H9 (cell line): ENCODE measurements around the gene ARIH1. TPM values are rescaled to one million over a fixed set of nuclear protein-coding genes. Genes with fewer than 3 reads are reported as not detected.
"Not testable (repeated sequence)": the region's sequence is repeated elsewhere in the genome, so short reads cannot be mapped to it uniquely, and the experiment has no call there.

Source experiments
- DNase-seq: peaks from one replicate; pipeline ENCODE4 v3.0.0-alpha.2; 2017
- H2AFZ ChIP-seq: one replicate; pipeline ENCODE4 v1.6.1; 2013; ENCODE audit warnings: mild to moderate bottlenecking, low read length, control low read depth, moderate library complexity
- H2AK5ac ChIP-seq: 2 replicates; pipeline ENCODE4 v1.6.1; 2013; ENCODE audit warnings: low read length, control low read depth, mixed read lengths; ENCODE audit not compliant: insufficient read length
- H2BK120ac ChIP-seq: one replicate; pipeline ENCODE4 v1.6.1; 2013; ENCODE audit warnings: low read depth, mild to moderate bottlenecking, low read length, control low read depth, inconsistent platforms; ENCODE audit not compliant: poor library complexity, severe bottlenecking
- H2BK12ac ChIP-seq: 2 replicates; pipeline ENCODE4 v1.6.1; 2013; ENCODE audit warnings: low read length, control low read depth, mixed read lengths, low read depth; ENCODE audit not compliant: insufficient read length
- H2BK15ac ChIP-seq: 2 replicates; pipeline ENCODE4 v1.6.1; 2013; ENCODE audit warnings: low read depth, low read length, control low read depth
- H2BK20ac ChIP-seq: one replicate; pipeline ENCODE4 v1.6.1; 2013; ENCODE audit warnings: low read depth, mild to moderate bottlenecking, low read length, control low read depth, inconsistent platforms; ENCODE audit not compliant: poor library complexity, severe bottlenecking
- H2BK5ac ChIP-seq: 2 replicates; pipeline ENCODE4 v1.6.1; 2013; ENCODE audit warnings: low read length, control low read depth, mixed read lengths; ENCODE audit not compliant: insufficient read length
- H3K14ac ChIP-seq: 2 replicates; pipeline ENCODE4 v1.6.1; 2013; ENCODE audit warnings: low read length, control low read depth; ENCODE audit not compliant: insufficient read depth
- H3K18ac ChIP-seq: 2 replicates; pipeline ENCODE4 v1.6.1; 2013; ENCODE audit warnings: low read depth, mild to moderate bottlenecking, mixed read lengths, low read length, control low read depth; ENCODE audit not compliant: insufficient read length
- H3K23ac ChIP-seq: 2 replicates; pipeline ENCODE4 v1.6.1; 2013; ENCODE audit warnings: low read length, control low read depth, mixed read lengths, low read depth; ENCODE audit not compliant: insufficient read length
- H3K23me2 ChIP-seq: 2 replicates; pipeline ENCODE4 v1.6.1; 2013; ENCODE audit warnings: low read depth, mild to moderate bottlenecking, mixed read lengths, low read length, control low read depth; ENCODE audit not compliant: insufficient read length, poor library complexity, severe bottlenecking
- H3K27ac ChIP-seq: 2 replicates; pipeline ENCODE4 v1.5.1; 2013; ENCODE audit warnings: low read length, control low read depth, mixed read lengths, low read depth; ENCODE audit not compliant: insufficient read length
- H3K27me3 ChIP-seq: 2 replicates; pipeline ENCODE4 v1.6.1; 2013; ENCODE audit warnings: low read length, control low read depth, inconsistent platforms; ENCODE audit not compliant: insufficient read depth
- H3K4ac ChIP-seq: 2 replicates; pipeline ENCODE4 v1.6.1; 2013; ENCODE audit warnings: low read depth, mild to moderate bottlenecking, control low read depth, inconsistent platforms, low read length, moderate library complexity
- H3K4me1 ChIP-seq: 2 replicates; pipeline ENCODE4 v1.6.1; 2013; ENCODE audit warnings: low read length, control low read depth, inconsistent platforms; ENCODE audit not compliant: insufficient read depth
- H3K4me2 ChIP-seq: 2 replicates; pipeline ENCODE4 v1.6.1; 2013; ENCODE audit warnings: low read length, control low read depth, mixed read lengths; ENCODE audit not compliant: insufficient read length, insufficient read depth
- H3K56ac ChIP-seq: 2 replicates; pipeline ENCODE4 v1.6.1; 2013; ENCODE audit warnings: low read depth, mild to moderate bottlenecking, mixed read lengths, low read length, control low read depth; ENCODE audit not compliant: insufficient read length
- H3K79me1 ChIP-seq: 2 replicates; pipeline ENCODE4 v1.6.1; 2013; ENCODE audit warnings: low read depth, mild to moderate bottlenecking, moderate library complexity, low read length, control low read depth, inconsistent platforms; ENCODE audit not compliant: insufficient read depth, poor library complexity, severe bottlenecking
- H3K79me2 ChIP-seq: 2 replicates; pipeline ENCODE4 v1.6.1; 2013; ENCODE audit warnings: low read length, control low read depth, inconsistent platforms; ENCODE audit not compliant: insufficient read depth
- H3K9ac ChIP-seq: 2 replicates; pipeline ENCODE4 v1.6.1; 2013; ENCODE audit warnings: low read length, control low read depth, mixed read lengths; ENCODE audit not compliant: insufficient read length; ENCODE audit errors: extremely low read depth
- H3K9me3 ChIP-seq: one replicate; pipeline ENCODE4 v1.6.1; 2013; ENCODE audit warnings: low read depth, low read length, inconsistent platforms; ENCODE audit not compliant: control insufficient read depth
- H3T11ph ChIP-seq: one replicate; pipeline ENCODE4 v1.6.1; 2013; ENCODE audit warnings: mild to moderate bottlenecking, low read length, control low read depth, inconsistent platforms
- H4K20me1 ChIP-seq: one replicate; pipeline ENCODE4 v1.6.1; 2013; ENCODE audit not compliant: control insufficient read depth, insufficient read length, insufficient read depth
- H4K5ac ChIP-seq: 2 replicates; pipeline ENCODE4 v1.6.1; 2013; ENCODE audit warnings: low read depth, mild to moderate bottlenecking, mixed read lengths, low read length, control low read depth; ENCODE audit not compliant: insufficient read length
- H4K8ac ChIP-seq: replicated peaks from 2 replicates; pipeline ENCODE4 v1.6.1; 2013; ENCODE audit warnings: low read length, control low read depth, mixed read lengths, low read depth; ENCODE audit not compliant: insufficient read length
- H4K91ac ChIP-seq: 2 replicates; pipeline ENCODE4 v1.6.1; 2013; ENCODE audit warnings: low read depth, mild to moderate bottlenecking, moderate library complexity, mixed read lengths, low read length, control low read depth; ENCODE audit not compliant: insufficient read length
- H3K27ac Mint-ChIP-seq, 3 experiments: 2 replicates in 2 of 3; 3 replicates in 1 of 3; pipeline ENCODE4 v1.8.0; 2020 to 2021; ENCODE audit warnings: mixed read lengths in 3 of 3, mild to moderate bottlenecking in 1 of 3, moderate library complexity in 1 of 3
- H3K27me3 Mint-ChIP-seq: 2 replicates; pipeline ENCODE4 v1.8.0; 2021; ENCODE audit warnings: low read depth, mild to moderate bottlenecking, moderate library complexity, mixed read lengths
- H3K36me3 Mint-ChIP-seq, 3 experiments: 2 replicates in 2 of 3; 3 replicates in 1 of 3; pipeline ENCODE4 v1.8.0; 2020 to 2021; ENCODE audit warnings: low read depth in 3 of 3, mixed read lengths in 3 of 3; ENCODE audit not compliant: insufficient read depth in 1 of 3
- H3K4me1 Mint-ChIP-seq, 2 experiments: 2 replicates each; pipeline ENCODE4 v1.8.0; 2020; ENCODE audit warnings: mixed read lengths in 2 of 2
- H3K4me3 Mint-ChIP-seq, 2 experiments: 2 replicates in 1 of 2; 3 replicates in 1 of 2; pipeline ENCODE4 v1.8.0; 2020 to 2021; ENCODE audit warnings: mild to moderate bottlenecking in 2 of 2, mixed read lengths in 2 of 2, moderate library complexity in 1 of 2
- H3K9me3 Mint-ChIP-seq, 2 experiments: 2 replicates in 1 of 2; 3 replicates in 1 of 2; pipeline ENCODE4 v1.8.0; 2020; ENCODE audit warnings: mild to moderate bottlenecking in 2 of 2, mixed read lengths in 2 of 2, moderate library complexity in 1 of 2
- WGBS: extraction: QIAGEN DNeasy Blood & Tissue Kit; methylation state at CpG from one replicate; pipeline ENCODE4 v1.1.7; 2013; ENCODE audit warnings: missing lambda C conversion rate, low lambda C conversion rate, mixed read lengths; ENCODE audit not compliant: insufficient read length; ENCODE audit errors: extremely low coverage; 5-methylcytosine and 5-hydroxymethylcytosine counted together
- total RNA-seq: library from RNA; stranded (reverse); gene quantifications from 2 replicates; pipeline ENCODE4 v1.2.1, GENCODE V29; 2021
- TF ChIP-seq, protein P1 (sequence below): fragments of 200-600 bp; sonication (generic); conservative IDR thresholded peaks from 3 replicates; pipeline ENCODE4 v1.8.0; 2021; ENCODE audit warnings: antibody characterized with exemption, mild to moderate bottlenecking

Gene ARIH1
- total RNA-seq, 1 experiment from 2014 or later: 158 TPM

DNA sequence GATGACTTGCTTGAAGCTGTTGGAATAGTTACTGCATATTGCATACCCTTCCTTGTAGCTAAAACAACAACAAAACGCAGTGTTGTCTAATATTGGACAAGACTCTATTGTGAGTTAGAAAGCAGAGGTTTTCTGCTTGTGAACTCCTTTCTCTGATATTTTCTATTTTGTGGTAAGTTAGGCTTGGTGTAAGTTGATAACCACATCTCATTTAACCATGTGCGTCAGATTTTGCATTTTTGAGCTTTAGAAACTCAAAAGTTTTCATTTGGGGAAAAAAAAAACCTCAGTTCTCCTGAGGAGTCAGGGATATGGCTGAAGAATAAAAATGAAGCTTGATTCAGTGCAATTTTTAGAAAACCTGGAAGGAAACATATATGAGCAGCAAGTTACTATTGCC, 1.5 kb downstream of the ARIH1 start:
- H2BK12ac ChIP-seq: no peak overlapping the region
- H2BK15ac ChIP-seq: no peak overlapping the region
- no peak overlapping the region for H4K8ac ChIP-seq
- peaks cover 42% of the 10 kb centered on the region; the same call in 1 of the 2 replicates for H3K79me2 ChIP-seq
- H3K56ac ChIP-seq: no peak overlapping the region
- H3K27me3 ChIP-seq: no peaks in the 10 kb centered on the region
- H3K9me3 Mint-ChIP-seq: no peaks in the 10 kb centered on the region
- H3K4ac ChIP-seq: no peak overlapping the region
- H4K91ac ChIP-seq: no peak overlapping the region
- H2AK5ac ChIP-seq: no peak overlapping the region
- H3K4me1 Mint-ChIP-seq: peaks cover 13 to 20% of the 10 kb centered on the region in 2 experiments
- peaks cover 30 to 46% (median 40%) of the 10 kb centered on the region in 3 experiments for H3K36me3 Mint-ChIP-seq
- H3K9ac ChIP-seq: peak overlapping the region; percentile 80
- no peak overlapping the region for H2BK20ac ChIP-seq
- no peak overlapping the region for H2BK120ac ChIP-seq
- peaks cover 5% of the 10 kb centered on the region for H3K23me2 ChIP-seq
- H3K14ac ChIP-seq: no peak overlapping the region
- TF ChIP-seq, protein P1, sequence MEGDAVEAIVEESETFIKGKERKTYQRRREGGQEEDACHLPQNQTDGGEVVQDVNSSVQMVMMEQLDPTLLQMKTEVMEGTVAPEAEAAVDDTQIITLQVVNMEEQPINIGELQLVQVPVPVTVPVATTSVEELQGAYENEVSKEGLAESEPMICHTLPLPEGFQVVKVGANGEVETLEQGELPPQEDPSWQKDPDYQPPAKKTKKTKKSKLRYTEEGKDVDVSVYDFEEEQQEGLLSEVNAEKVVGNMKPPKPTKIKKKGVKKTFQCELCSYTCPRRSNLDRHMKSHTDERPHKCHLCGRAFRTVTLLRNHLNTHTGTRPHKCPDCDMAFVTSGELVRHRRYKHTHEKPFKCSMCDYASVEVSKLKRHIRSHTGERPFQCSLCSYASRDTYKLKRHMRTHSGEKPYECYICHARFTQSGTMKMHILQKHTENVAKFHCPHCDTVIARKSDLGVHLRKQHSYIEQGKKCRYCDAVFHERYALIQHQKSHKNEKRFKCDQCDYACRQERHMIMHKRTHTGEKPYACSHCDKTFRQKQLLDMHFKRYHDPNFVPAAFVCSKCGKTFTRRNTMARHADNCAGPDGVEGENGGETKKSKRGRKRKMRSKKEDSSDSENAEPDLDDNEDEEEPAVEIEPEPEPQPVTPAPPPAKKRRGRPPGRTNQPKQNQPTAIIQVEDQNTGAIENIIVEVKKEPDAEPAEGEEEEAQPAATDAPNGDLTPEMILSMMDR: no peak
- H3K79me1 ChIP-seq: peaks cover 4% of the 10 kb centered on the region
- H3K27ac ChIP-seq: no peak overlapping the region
- H3K4me1 ChIP-seq: 0 out of 2 replicates have a peak, but pooled peaks cover 3% of the 10 kb centered on the region
- no peaks in the 10 kb centered on the region for H3K27me3 Mint-ChIP-seq
- peak overlapping the region; percentile 98 to 99 (median 99); a peak in 5 of 7 replicates for H3K27ac Mint-ChIP-seq
- no peak overlapping the region for H2AFZ ChIP-seq
- H3K23ac ChIP-seq: no peak overlapping the region
- no peak overlapping the region for H3T11ph ChIP-seq
- WGBS: no CpG with 5 or more reads among the region's 2 CpGs
- no peak overlapping the region for H2BK5ac ChIP-seq
- no peaks in the 10 kb centered on the region for H3K9me3 ChIP-seq
- peak overlapping the region; percentile 81 for H3K4me2 ChIP-seq
- DNase-seq: no peak
- no peaks in the 10 kb centered on the region for H4K20me1 ChIP-seq
- no peak overlapping the region for H4K5ac ChIP-seq
- H3K18ac ChIP-seq: no peak overlapping the region
- peak overlapping the region; percentile 97 to 98 for H3K4me3 Mint-ChIP-seq

DNA sequence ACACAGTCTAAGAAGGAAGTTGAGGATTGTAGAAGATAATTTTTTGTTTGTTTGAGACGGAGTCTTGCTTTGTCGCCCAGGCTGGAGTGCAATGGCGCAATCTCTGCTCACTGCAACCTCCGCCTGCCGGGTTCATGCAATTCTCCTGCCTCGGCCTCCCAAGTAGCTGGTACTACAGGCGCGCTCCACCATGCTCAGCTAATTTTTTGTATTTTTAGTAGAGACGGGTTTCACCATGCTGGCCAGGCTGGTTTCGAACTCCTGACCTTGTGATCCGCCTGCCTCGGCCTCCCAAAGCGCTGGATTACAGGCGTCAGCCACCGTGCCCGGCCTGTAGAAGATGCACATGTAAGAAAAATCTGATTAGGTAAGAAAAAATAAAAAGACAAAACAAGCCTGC, 2.2 kb downstream of the ARIH1 start:
- not testable (repeated sequence) for H3K27ac ChIP-seq, H4K5ac ChIP-seq, H3K14ac ChIP-seq, H2BK120ac ChIP-seq, H4K91ac ChIP-seq, H3K27me3 Mint-ChIP-seq, H2BK5ac ChIP-seq, H3K79me1 ChIP-seq, H3K23me2 ChIP-seq, H3K9me3 Mint-ChIP-seq, H2BK15ac ChIP-seq, H2BK12ac ChIP-seq, H3K56ac ChIP-seq, H3K4me1 ChIP-seq, H2AK5ac ChIP-seq, H4K8ac ChIP-seq, H3K18ac ChIP-seq, H4K20me1 ChIP-seq, H3K9ac ChIP-seq, DNase-seq, H3K4me2 ChIP-seq, H3K9me3 ChIP-seq, H3T11ph ChIP-seq, H3K4ac ChIP-seq, H3K23ac ChIP-seq, H2AFZ ChIP-seq, H3K27me3 ChIP-seq, H2BK20ac ChIP-seq
- H3K27ac Mint-ChIP-seq: 0 out of 7 replicates have a peak overlapping the region, but pooled peaks of 1 of the 3 experiments have one; percentile 18
- WGBS: no CpG with 5 or more reads among the region's 16 CpGs
- peaks cover 49% of the 10 kb centered on the region; the same call in 1 of the 2 replicates for H3K79me2 ChIP-seq
- peaks cover 16 to 25% of the 10 kb centered on the region in 2 experiments for H3K4me1 Mint-ChIP-seq
- peaks cover 30 to 46% (median 46%) of the 10 kb centered on the region in 3 experiments for H3K36me3 Mint-ChIP-seq
- H3K4me3 Mint-ChIP-seq: peak overlapping the region; percentile 97 to 98
